Naive thymus-derived CD8-positive, alpha-beta T cell (primary cell): ENCODE results near the gene RSPO4. TPM values are rescaled to one million over a fixed set of nuclear protein-coding genes. Genes with fewer than 3 reads are reported as not detected.
A peak's percentile ranks its signal among the peaks of the same experiment; 100 is the strongest.

ENCODE experiments used
- ATAC-seq, 2 donors: fragments of 150-1000 bp; cut with Tn5 transposase in 1 of 2; sonication (Bioruptor Pico), chemical (Tn5 transposase) in 1 of 2; 1 replicate in 1 of 2; 2 replicates in 1 of 2; pipeline ENCODE4 v1.10.0; 2021; ENCODE audit warnings: mild to moderate bottlenecking in 2 of 2, moderate library complexity in 2 of 2
- POLR2A ChIA-PET: fragments of 350-600 bp; sonication (Branson Sonifier 250); formaldehyde crosslinking; loops from one replicate; lab custom pipeline; 2021; ENCODE audit warnings: antibody characterized with exemption; lab: Charles Lee
- DNase-seq, 10 donors: peaks; one replicate each; pipeline versions ENCODE4 v3.0.0 to v3.0.0-alpha.2; 2020 to 2022
- H3K27ac Mint-ChIP-seq, 10 donors: one replicate each; pipeline ENCODE4 v1.8.0; 2020 to 2022; ENCODE audit warnings: mild to moderate bottlenecking in 10 of 10, mixed read lengths in 10 of 10, moderate library complexity in 4 of 10, inconsistent platforms in 1 of 10
- H3K27me3 Mint-ChIP-seq, 5 donors: one replicate each; pipeline ENCODE4 v1.8.0; 2021 to 2022; ENCODE audit warnings: mixed read lengths in 5 of 5
- H3K36me3 Mint-ChIP-seq, 3 donors: one replicate each; pipeline ENCODE4 v1.8.0; 2020 to 2022; ENCODE audit warnings: mixed read lengths in 3 of 3, mild to moderate bottlenecking in 2 of 3, inconsistent platforms in 1 of 3
- H3K4me1 Mint-ChIP-seq, 4 donors: one replicate each; pipeline ENCODE4 v1.8.0; 2021 to 2022; ENCODE audit warnings: mixed read lengths in 4 of 4
- H3K4me3 Mint-ChIP-seq, 10 donors: one replicate each; pipeline ENCODE4 v1.8.0; 2020 to 2022; ENCODE audit warnings: mild to moderate bottlenecking in 10 of 10, mixed read lengths in 10 of 10, moderate library complexity in 6 of 10, inconsistent platforms in 1 of 10
- H3K9me3 Mint-ChIP-seq, 9 donors: one replicate each; pipeline ENCODE4 v1.8.0; 2020 to 2022; ENCODE audit warnings: mixed read lengths in 9 of 9, mild to moderate bottlenecking in 3 of 9, inconsistent platforms in 1 of 9, moderate library complexity in 1 of 9
- polyA plus RNA-seq, 3 donors: library from polyadenylated mRNA; unstranded; fragments of 300-500 nt; fragmentation: Illumina TruSeq; gene quantifications; one replicate each; pipeline ENCODE4 v1.2.3, GENCODE V29; 2021
- total RNA-seq, 8 experiments: library from RNA in 2 of 8; stranded (reverse) in 2 of 8; gene quantifications; one replicate each; pipeline ENCODE4 v1.2.3 and lab custom pipeline; 2021 to 2026

The RSPO4 gene
- total and polyA plus RNA-seq, 5 experiments from 2014 or later, result 0.44 to 0.70 TPM; not detected in 3

GRCh38 chr20:1020614-1021013 lies 18.5 kb upstream of the RSPO4 start:
- H3K27me3 Mint-ChIP-seq, result peaks cover 0 to 17% (median 6%) of the 10 kb centered on the region in 5 donors

GRCh38 chr20:1019344-1019743 lies 17.2 kb upstream of the RSPO4 start:
- Mint-ChIP-seq H3K36me3 (no peaks in the 10 kb centered on the region), H3K4me3 (no peak overlapping the region), H3K9me3 (no peaks in the 10 kb centered on the region), H3K27me3 (peaks cover 0 to 24% (median 8%) of the 10 kb centered on the region in 5 donors), H3K4me1 (peaks cover 0 to 6% (median 2%) of the 10 kb centered on the region in 4 donors), H3K27ac (no peak overlapping the region)
- POLR2A ChIA-PET, result no interaction called here
- DNase-seq (no peak), ATAC-seq (no peak)

More at GRCh38 chr20:1020614-1021013, 18.5 kb upstream of the RSPO4 start:
- POLR2A ChIA-PET, result no interaction called here
- H3K4me3 Mint-ChIP-seq, result no peak overlapping the region
- ATAC-seq (no peak), DNase-seq (no peak)
- no peaks in the 10 kb centered on the region for H3K36me3 Mint-ChIP-seq
- H3K27ac Mint-ChIP-seq, result no peak overlapping the region
- H3K4me1 Mint-ChIP-seq, result peaks cover 0 to 2% (median 1%) of the 10 kb centered on the region in 4 donors
- H3K9me3 Mint-ChIP-seq, result no peaks in the 10 kb centered on the region

GRCh38 chr20:1017677-1018076 lies 15.6 kb upstream of the RSPO4 start:
- H3K9me3 Mint-ChIP-seq, result no peaks in the 10 kb centered on the region
- DNase-seq (no peak), ATAC-seq (no peak)
- H3K36me3 Mint-ChIP-seq, result no peaks in the 10 kb centered on the region
- H3K4me1 Mint-ChIP-seq, result peaks cover 0 to 6% (median 2%) of the 10 kb centered on the region in 4 donors
- POLR2A ChIA-PET, result no interaction called here
- no peak overlapping the region for H3K4me3 Mint-ChIP-seq
- peaks cover 2 to 23% (median 8%) of the 10 kb centered on the region in 5 donors for H3K27me3 Mint-ChIP-seq
- H3K27ac Mint-ChIP-seq, result no peak overlapping the region

GRCh38 chr20:1015181-1015580 lies 13.1 kb upstream of the RSPO4 start:
- Mint-ChIP-seq H3K9me3 (no peaks in the 10 kb centered on the region), H3K4me1 (peaks cover 0 to 6% (median 2%) of the 10 kb centered on the region in 4 donors), H3K27ac (no peak overlapping the region), H3K36me3 (no peaks in the 10 kb centered on the region), H3K27me3 (peaks cover 2 to 16% (median 8%) of the 10 kb centered on the region in 5 donors), H3K4me3 (no peak overlapping the region)
- no peak for DNase-seq
- POLR2A ChIA-PET, result no interaction called here
- ATAC-seq, result no peak

GRCh38 chr20:1014471-1014870 lies 12.4 kb upstream of the RSPO4 start:
- Mint-ChIP-seq H3K4me3 (no peak overlapping the region), H3K27me3 (peaks cover 3 to 16% (median 6%) of the 10 kb centered on the region in 5 donors), H3K36me3 (no peaks in the 10 kb centered on the region), H3K9me3 (no peaks in the 10 kb centered on the region), H3K27ac (no peak overlapping the region), H3K4me1 (peaks cover 0 to 6% (median 2%) of the 10 kb centered on the region in 4 donors)
- no peak for ATAC-seq
- DNase-seq, result no peak
- POLR2A ChIA-PET, result no interaction called here

GRCh38 chr20:1013566-1014340 lies 11.6 kb upstream of the RSPO4 start:
- no peaks in the 10 kb centered on the region for H3K36me3 Mint-ChIP-seq
- H3K27ac Mint-ChIP-seq, result no peak overlapping the region
- no peak overlapping the region for H3K4me3 Mint-ChIP-seq
- DNase-seq, result no peak
- no peaks in the 10 kb centered on the region for H3K9me3 Mint-ChIP-seq
- peaks cover 7 to 20% (median 10%) of the 10 kb centered on the region in 5 donors for H3K27me3 Mint-ChIP-seq
- H3K4me1 Mint-ChIP-seq, result peaks cover 0 to 6% (median 2%) of the 10 kb centered on the region in 4 donors
- ATAC-seq, result no peak
- POLR2A ChIA-PET, result no interaction called here

- Mint-ChIP-seq H3K4me1 (peaks cover 0 to 6% (median 2%) of the 10 kb centered on the region in 4 donors), H3K4me3 (no peak overlapping the region), H3K27ac (peak overlapping the region in 1 of 10 donors; percentile 11), H3K27me3 (peaks cover 8 to 20% (median 11%) of the 10 kb centered on the region in 5 donors), H3K36me3 (no peaks in the 10 kb centered on the region), H3K9me3 (no peaks in the 10 kb centered on the region)
- no peak for DNase-seq
- POLR2A ChIA-PET, result no interaction called here
- no peak for ATAC-seq
Observed at GRCh38 chr20:1012359-1013168, 10.5 kb upstream of the RSPO4 start.

GRCh38 chr20:1010659-1011058 lies 8.5 kb upstream of the RSPO4 start:
- ATAC-seq (no peak), DNase-seq (no peak)
- H3K27me3 Mint-ChIP-seq, result peaks cover 10 to 22% (median 13%) of the 10 kb centered on the region in 5 donors
- H3K4me3 Mint-ChIP-seq, result no peak overlapping the region
- POLR2A ChIA-PET, result no interaction called here
- H3K36me3 Mint-ChIP-seq, result no peaks in the 10 kb centered on the region
- peaks cover 0 to 4% (median 1%) of the 10 kb centered on the region in 4 donors for H3K4me1 Mint-ChIP-seq
- peak overlapping the region in 1 of 10 donors; percentile 53 for H3K27ac Mint-ChIP-seq
- H3K9me3 Mint-ChIP-seq, result no peaks in the 10 kb centered on the region

- ATAC-seq, result peak; percentile 68 to 72
Observed at GRCh38 chr20:1005452-1006027, 3.4 kb upstream of the RSPO4 start.

GRCh38 chr20:1003920-1004697 lies 2.0 kb upstream of the RSPO4 start:
- H3K27ac Mint-ChIP-seq, result no peak overlapping the region
- H3K4me1 Mint-ChIP-seq, result peaks cover 6 to 11% (median 8%) of the 10 kb centered on the region in 4 donors
- ATAC-seq, result no peak
- H3K36me3 Mint-ChIP-seq, result no peaks in the 10 kb centered on the region
- peak in 1 of 10 donors; percentile 21 for DNase-seq
- no peak overlapping the region for H3K4me3 Mint-ChIP-seq
- POLR2A ChIA-PET, result no interaction called here
- H3K9me3 Mint-ChIP-seq, result no peaks in the 10 kb centered on the region
- peaks cover 28 to 60% (median 44%) of the 10 kb centered on the region in 5 donors for H3K27me3 Mint-ChIP-seq

More at GRCh38 chr20:1005452-1006027, 3.4 kb upstream of the RSPO4 start:
- Mint-ChIP-seq H3K36me3 (no peaks in the 10 kb centered on the region), H3K4me1 (peaks cover 6 to 11% (median 8%) of the 10 kb centered on the region in 4 donors), H3K9me3 (no peaks in the 10 kb centered on the region), H3K27me3 (peaks cover 25 to 52% (median 46%) of the 10 kb centered on the region in 5 donors), H3K4me3 (no peak overlapping the region), H3K27ac (no peak overlapping the region)
- DNase-seq, result peak in 2 of 10 donors; percentile 4 to 50
- POLR2A ChIA-PET, result no interaction called here

- no peak for ATAC-seq
- POLR2A ChIA-PET, result interaction anchor here (0.7 kb wide), 1 partner anchor 710 kb away, joined by 3 read pairs; no protein-coding TSS in a partner anchor
- Mint-ChIP-seq H3K4me3 (peak overlapping the region in 9 of 10 donors; percentile 22 to 84 (median 63)), H3K27ac (peak overlapping the region in 1 of 10 donors; percentile 6), H3K4me1 (peaks cover 6 to 11% (median 8%) of the 10 kb centered on the region in 4 donors), H3K36me3 (no peaks in the 10 kb centered on the region), H3K9me3 (no peaks in the 10 kb centered on the region), H3K27me3 (peaks cover 27 to 63% (median 44%) of the 10 kb centered on the region in 5 donors)
- peak in 1 of 10 donors; percentile 10 for DNase-seq
Observed at GRCh38 chr20:1002682-1003561, 811 bp upstream of the RSPO4 start.
